OCI-LY3 (cell line): ENCODE data around the gene CLEC17A.

Experiments
- H2AFZ ChIP-seq: fragments of 200-600, 300-600 bp; shearing (Covaris generic); 2 replicates; pipeline ENCODE4 v1.6.0; 2014; ENCODE audit warnings: antibody characterized with exemption, low read depth, low read length
- H3K27ac ChIP-seq: fragments of 200-600, 300-600 bp; sonication (generic); 2 replicates; pipeline ENCODE4 v1.5.1; 2014; ENCODE audit warnings: mild to moderate bottlenecking, low read length, moderate library complexity, mixed read lengths
- H3K27me3 ChIP-seq: fragments of 200-600, 300-600 bp; sonication (generic); 2 replicates; pipeline ENCODE4 v1.6.1; 2014; ENCODE audit warnings: low read depth, low read length, mixed read lengths
- H3K36me3 ChIP-seq: fragments of 200-600, 300-600 bp; sonication (generic); replicated peaks from 2 replicates; pipeline ENCODE3; 2014; ENCODE audit warnings: low read depth, low read length, mixed read lengths
- H3K4me1 ChIP-seq: fragments of 300-600, 200-600 bp; sonication (generic); 2 replicates; pipeline ENCODE4 v1.6.1; 2014; ENCODE audit warnings: low read length, mixed read lengths
- H3K4me2 ChIP-seq: fragments of 200-600, 300-600 bp; sonication (generic); 2 replicates; pipeline ENCODE4 v1.6.1; 2014; ENCODE audit warnings: low read length, mixed read lengths
- H3K4me3 ChIP-seq: fragments of 300-600, 200-600 bp; sonication (generic); 2 replicates; pipeline ENCODE4 v1.5.1; 2014; ENCODE audit warnings: antibody characterized with exemption, mild to moderate bottlenecking, low read length, moderate library complexity
- H3K79me2 ChIP-seq: fragments of 300-600, 200-600 bp; shearing (Covaris generic); 2 replicates; pipeline ENCODE4 v1.6.1; 2014; ENCODE audit warnings: mild to moderate bottlenecking, low read length, mixed read lengths
- H3K9ac ChIP-seq: fragments of 300-600, 200-600 bp; shearing (Covaris generic); 2 replicates; pipeline ENCODE4 v1.6.0; 2014; ENCODE audit warnings: mild to moderate bottlenecking, low read length, moderate library complexity
- H3K9me3 ChIP-seq: fragments of 200-600, 300-600 bp; shearing (Covaris generic); 2 replicates; pipeline ENCODE4 v1.6.1; 2014; ENCODE audit warnings: low read length, mixed read lengths; ENCODE audit not compliant: insufficient read depth
- H4K20me1 ChIP-seq: fragments of 200-600, 300-600 bp; sonication (generic); 2 replicates; pipeline ENCODE4 v1.6.1; 2016; ENCODE audit warnings: low read length, mixed read lengths; ENCODE audit not compliant: insufficient read depth
- CTCF ChIP-seq: fragments of 200-600, 300-600 bp; sonication (generic); IDR thresholded peaks from 2 replicates; pipeline ENCODE4 v1.5.1; 2014; ENCODE audit warnings: antibody characterized with exemption, low read length, low read depth
- EZH2phosphoT487 ChIP-seq: fragments of 200-600 bp; shearing (Covaris generic); IDR thresholded peaks from 2 replicates; pipeline ENCODE4 v1.6.1; 2018; ENCODE audit warnings: antibody characterized with exemption, mixed run types, low read depth

CLEC17A gene

GRCh38 chr19:14661372-14661924 lies 78.6 kb downstream of the CLEC17A start:
- H3K36me3 ChIP-seq, result no peaks in the 10 kb centered on the region
- no peaks in the 10 kb centered on the region for H3K9me3 ChIP-seq
- H3K27me3 ChIP-seq, result peaks cover 3% of the 10 kb centered on the region; the same call in 1 of the 2 replicates
- no peak overlapping the region for H3K9ac ChIP-seq
- peaks cover 15% of the 10 kb centered on the region for H3K4me1 ChIP-seq
- peak overlapping the region; percentile 38 for H3K4me2 ChIP-seq
- no peak for TF ChIP-seq CTCF
- TF ChIP-seq EZH2phosphoT487, result no peak
- peak overlapping the region; percentile 47; the same call in 1 of the 2 replicates for H2AFZ ChIP-seq
- no peaks in the 10 kb centered on the region for H4K20me1 ChIP-seq
- H3K27ac ChIP-seq, result no peak overlapping the region
- no peak overlapping the region for H3K4me3 ChIP-seq
- H3K79me2 ChIP-seq, result no peaks in the 10 kb centered on the region
